ENCODE data around the gene TMPRSS6. TPM values are rescaled to one million over a fixed set of nuclear protein-coding genes. Genes with fewer than 3 reads are reported as not detected.

Gene TMPRSS6
- total RNA-seq, 1 donor from 2014 or later = 2.7 TPM

GRCh38 chr22:37068859-37069258 lies 40.7 kb downstream of the TMPRSS6 start:
- intact Hi-C loops (cut with micrococcal nuclease) = no loop called here

- intact Hi-C loops (cut with micrococcal nuclease) = no loop called here
Observed at GRCh38 chr22:37067428-37067827, 42.1 kb downstream of the TMPRSS6 start.

- intact Hi-C loops (cut with micrococcal nuclease) = no loop called here
Observed at GRCh38 chr22:37065961-37066360, 43.6 kb downstream of the TMPRSS6 start.

GRCh38 chr22:37065180-37065579 lies 44.3 kb downstream of the TMPRSS6 start:
- intact Hi-C loops (cut with micrococcal nuclease) = no loop called here

- intact Hi-C loops (cut with micrococcal nuclease) = no loop called here
Observed at GRCh38 chr22:37064553-37064952, 45.0 kb downstream of the TMPRSS6 start.

GRCh38 chr22:37063431-37064420 lies 45.8 kb downstream of the TMPRSS6 start:
- intact Hi-C loops (cut with micrococcal nuclease) = no loop called here

- intact Hi-C loops (cut with micrococcal nuclease) = no loop called here
Observed at GRCh38 chr22:37062702-37063381, 46.7 kb downstream of the TMPRSS6 start.

- intact Hi-C loops (cut with micrococcal nuclease) = no loop called here
Observed at GRCh38 chr22:37062376-37062675, 47.2 kb downstream of the TMPRSS6 start.

GRCh38 chr22:37061611-37062375 lies 47.7 kb downstream of the TMPRSS6 start:
- intact Hi-C loops (cut with micrococcal nuclease) = no loop called here

- intact Hi-C loops (cut with micrococcal nuclease) = no loop called here
Observed at GRCh38 chr22:37060801-37061610, 48.5 kb downstream of the TMPRSS6 start.

- intact Hi-C loops (cut with micrococcal nuclease) = no loop called here
Observed at GRCh38 chr22:37059876-37060449, 49.5 kb downstream of the TMPRSS6 start.

GRCh38 chr22:37058917-37059701 lies 50.4 kb downstream of the TMPRSS6 start:
- intact Hi-C loops (cut with micrococcal nuclease) = no loop called here

- intact Hi-C loops (cut with micrococcal nuclease) = no loop called here
Observed at GRCh38 chr22:37057796-37058510, 51.6 kb downstream of the TMPRSS6 start.

- intact Hi-C loops (cut with micrococcal nuclease) = no loop called here
Observed at GRCh38 chr22:37057226-37057625, 52.3 kb downstream of the TMPRSS6 start.

GRCh38 chr22:37056246-37056645 lies 53.3 kb downstream of the TMPRSS6 start:
- intact Hi-C loops (cut with micrococcal nuclease) = no loop called here

- intact Hi-C loops (cut with micrococcal nuclease) = loop anchor here (5.0 kb wide), 1 partner anchor 77 kb away; no protein-coding TSS in a partner anchor
Observed at GRCh38 chr22:37054600-37055365, 54.7 kb downstream of the TMPRSS6 start.

- intact Hi-C loops (cut with micrococcal nuclease) = loop anchor here (5.0 kb wide), 1 partner anchor 77 kb away; no protein-coding TSS in a partner anchor
Observed at GRCh38 chr22:37054056-37054395, 55.5 kb downstream of the TMPRSS6 start.

Data from T-helper 1 cell treated with Interleukin-12 subunit alpha and Interleukin-12 subunit beta and Interleukin-4 antibody, amounts not matched to agents 30 ng/mL and 1 ng/mL, for 36 hours (primary cell).